Panc1 (cell line): ENCODE measurements around the gene LEKR1. TPM values are rescaled to one million over a fixed set of nuclear protein-coding genes. Genes with fewer than 3 reads are reported as not detected.

ENCODE experiments used
- ATAC-seq: fragments of 200-7000 bp; cut with Tn5 transposase; 2 replicates; pipeline ENCODE4 v1.9.1; 2020; ENCODE audit warnings: mild to moderate bottlenecking, moderate library complexity
- BruUV-seq: library from RNA; stranded (reverse); fragments of 400-500 nt; replicated peaks from 2 replicates; lab custom pipeline; 2021; lab: Mats Ljungman, UMichigan
- CTCF ChIA-PET: fragments of 300-600 bp; sonication (Branson Sonifier 250); formaldehyde crosslinking; loops from one replicate; lab custom pipeline; 2022; ENCODE audit warnings: antibody characterized with exemption; lab: Charles Lee
- POLR2A ChIA-PET: fragments of 300-600 bp; sonication (Branson Sonifier 250); formaldehyde crosslinking; loops from one replicate; lab custom pipeline; 2022; ENCODE audit warnings: antibody characterized with exemption; lab: Charles Lee
- DNase-seq: peaks from one replicate; pipeline ENCODE4 v3.0.0-alpha.2; 2010; ENCODE audit warnings: low read depth, low spot score
- H3K27ac ChIP-seq: 2 replicates; pipeline ENCODE4 v1.5.1; 2011; ENCODE audit warnings: mild to moderate bottlenecking, low read length, inconsistent platforms
- H3K27me3 ChIP-seq: fragments of 200-500 bp; sonication (Bioruptor generic); 2 replicates; pipeline ENCODE4 v1.6.0; 2014; ENCODE audit warnings: low read length, inconsistent platforms; ENCODE audit not compliant: control insufficient read depth, insufficient read depth
- H3K36me3 ChIP-seq: fragments of 200-500 bp; sonication (Bioruptor generic); 2 replicates; pipeline ENCODE4 v1.5.1; 2014; ENCODE audit warnings: inconsistent platforms, mild to moderate bottlenecking, low read length, moderate library complexity; ENCODE audit not compliant: control insufficient read depth, insufficient read depth
- H3K4me1 ChIP-seq: 2 replicates; pipeline ENCODE4 v1.5.1; 2011; ENCODE audit warnings: inconsistent platforms, mild to moderate bottlenecking, low read length, moderate library complexity; ENCODE audit not compliant: control insufficient read depth, insufficient read depth
- H3K4me3 ChIP-seq, 2 experiments: 2 replicates each; pipeline ENCODE4 v1.5.1; 2011 to 2012; ENCODE audit warnings: low read depth in 2 of 2, low read length in 2 of 2, mild to moderate bottlenecking in 2 of 2, inconsistent platforms in 1 of 2, moderate library complexity in 1 of 2
- H3K9me3 ChIP-seq: fragments of 200-500 bp; sonication (Bioruptor generic); 2 replicates; pipeline ENCODE4 v1.5.1; 2014; ENCODE audit warnings: low read depth, mild to moderate bottlenecking, inconsistent platforms, low read length, moderate library complexity; ENCODE audit not compliant: control insufficient read depth, insufficient read depth
- CTCF ChIP-seq: fragments of 450-650 bp; IDR thresholded peaks from 2 replicates; pipeline ENCODE4 v1.5.1; 2017; ENCODE audit warnings: mild to moderate bottlenecking
- POLR2AphosphoS5 ChIP-seq: IDR thresholded peaks from 2 replicates; pipeline ENCODE4 v1.6.1; 2012; ENCODE audit warnings: mild to moderate bottlenecking, low read depth, low read length, moderate library complexity
- REST ChIP-seq, 2 experiments: IDR thresholded peaks; 2 replicates each; pipeline ENCODE4 v1.6.1; 2011 to 2012; ENCODE audit warnings: low read depth in 2 of 2, control low read depth in 1 of 2, low read length in 1 of 2, mild to moderate bottlenecking in 1 of 2, moderate library complexity in 1 of 2; ENCODE audit not compliant: insufficient read depth in 1 of 2
- SIN3A ChIP-seq: IDR thresholded peaks from 2 replicates; pipeline ENCODE4 v1.6.1; 2012; ENCODE audit warnings: low read depth, mild to moderate bottlenecking, low read length, moderate library complexity, borderline replicate concordance; ENCODE audit not compliant: insufficient read depth
- TCF7L2 ChIP-seq: IDR thresholded peaks from 2 replicates; pipeline ENCODE4 v1.6.1; 2011; ENCODE audit warnings: mild to moderate bottlenecking, low read depth, low read length, inconsistent platforms
- in situ Hi-C: cut with HindIII; loops from 2 replicates; pipeline ENCODE4 v1.10.0; 2016; ENCODE audit warnings: low sequenced_read_pairs, low pct_unique_long_range_greater_than_20kb
- intact Hi-C: fragments of 100-400 bp; cut with micrococcal nuclease; formaldehyde crosslinking; loops from one replicate; pipeline ENCODE4 v1.10.0; 2022; ENCODE audit not compliant: unreplicated experiment
- total RNA-seq: library from RNA; stranded (reverse); gene quantifications from one replicate; pipeline ENCODE4 v1.2.1, GENCODE V29; 2021; ENCODE audit not compliant: unreplicated experiment

Gene LEKR1
- total RNA-seq, 1 experiment from 2014 or later = not detected

- no peak overlapping the region for H3K4me3 ChIP-seq
These were observed 24.4 kb upstream of the LEKR1 start for GRCh38 chr3:156801746-156802145.

DNA sequence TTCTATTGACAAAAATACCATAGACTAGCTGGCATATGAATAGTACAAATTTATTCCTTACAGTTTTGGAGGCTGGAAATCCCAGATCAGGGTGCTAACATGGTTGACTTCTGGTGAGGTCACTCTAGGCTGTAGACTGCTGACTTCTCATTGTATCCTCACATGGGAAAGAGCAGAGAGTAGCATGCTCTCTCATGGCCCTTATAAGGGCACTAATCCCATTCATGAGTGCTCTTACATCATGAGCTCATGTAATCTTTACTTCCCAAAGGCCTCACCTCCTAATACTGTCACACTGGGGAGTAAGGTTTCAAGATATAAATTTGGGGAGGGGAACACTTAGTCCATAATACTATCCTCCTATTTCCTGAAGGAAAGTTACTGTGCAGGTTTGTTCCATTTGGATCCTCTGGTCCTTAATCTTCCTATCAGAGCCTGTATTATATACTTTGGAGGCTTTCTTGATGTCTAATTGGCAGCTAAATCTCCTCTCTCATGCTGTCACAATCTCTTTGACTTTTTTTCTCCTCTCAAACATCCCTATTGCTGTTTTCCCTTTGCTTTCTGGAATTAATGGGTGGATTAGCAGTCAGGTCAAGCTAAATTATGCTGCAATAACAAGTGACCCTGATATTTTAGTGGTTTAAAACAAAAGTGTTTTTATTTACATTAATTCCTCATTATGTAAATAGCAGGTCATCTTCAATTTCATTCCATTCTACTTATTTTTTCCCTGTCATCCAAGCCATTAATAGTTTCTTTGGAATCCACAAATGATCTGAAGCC lies 23.1 kb upstream of the LEKR1 start:
- CTCF ChIA-PET = no interaction called here
- TF ChIP-seq POLR2AphosphoS5 (no peak), CTCF (no peak)
- DNase-seq (no peak), ATAC-seq (no peak)
- Histone ChIP-seq H3K27ac (no peak overlapping the region), H3K36me3 (no peaks in the 10 kb centered on the region), H3K4me3 (no peak overlapping the region), H3K4me1 (no peaks in the 10 kb centered on the region), H3K27me3 (no peaks in the 10 kb centered on the region), H3K9me3 (peaks cover 5% of the 10 kb centered on the region; the same call in 1 of the 2 replicates)
- intact Hi-C loops (no loop called here), in situ Hi-C loops (no loop called here)
- POLR2A ChIA-PET = no interaction called here
- no TSS peak for BruUV-seq

More at GRCh38 chr3:156801746-156802145, 24.4 kb upstream of the LEKR1 start:
- CTCF ChIA-PET = no interaction called here
- H3K27ac ChIP-seq = no peak overlapping the region
- ATAC-seq (no peak), DNase-seq (no peak)
- H3K4me1 ChIP-seq = no peaks in the 10 kb centered on the region
- no peaks in the 10 kb centered on the region for H3K27me3 ChIP-seq
- POLR2A ChIA-PET = no interaction called here
- H3K36me3 ChIP-seq = no peaks in the 10 kb centered on the region
- peaks cover 5% of the 10 kb centered on the region; the same call in 1 of the 2 replicates for H3K9me3 ChIP-seq
- no TSS peak for BruUV-seq
- in situ Hi-C loops = no loop called here
- intact Hi-C loops = no loop called here
- TF ChIP-seq TCF7L2 (no peak), REST (IDR thresholded peaks at IDR 0.05; ENCODE audit: insufficient read depth in 1 of 2, low read depth in 2 of 2, low read length in 1 of 2) (no peak), POLR2AphosphoS5 (no peak), SIN3A (no peak), CTCF (no peak)
